Ishikawa (cell line): ENCODE measurements around the gene ZBTB40.
A peak's percentile ranks its signal among the peaks of the same experiment; 100 is the strongest.

ENCODE experiments used
- CEBPB ChIP-seq: IDR thresholded peaks from 2 replicates; pipeline ENCODE4 v1.6.1; 2012
- CREB1 ChIP-seq: IDR thresholded peaks from 2 replicates; pipeline ENCODE4 v1.6.1; 2012; ENCODE audit warnings: low read depth
- EP300 ChIP-seq: IDR thresholded peaks from 2 replicates; pipeline ENCODE4 v1.6.1; 2012; ENCODE audit warnings: borderline replicate concordance
- NFIC ChIP-seq: IDR thresholded peaks from 2 replicates; pipeline ENCODE4 v1.6.1; 2012
- RAD21 ChIP-seq: IDR thresholded peaks from 2 replicates; pipeline ENCODE4 v1.6.1; 2012; ENCODE audit warnings: low read depth
- TAF1 ChIP-seq: IDR thresholded peaks from 2 replicates; pipeline ENCODE4 v1.6.1; 2012; ENCODE audit warnings: low read depth, mild to moderate bottlenecking
- TF ChIP-seq, protein P1 (sequence below): IDR thresholded peaks from 2 replicates; pipeline ENCODE4 v1.6.1; 2012; ENCODE audit warnings: low read depth, mild to moderate bottlenecking

- TF ChIP-seq CREB1 (0 out of 2 replicates have a peak, but pooled peaks have one; percentile 46), NFIC (peak; percentile 62), CEBPB (no peak; the same call in 1 of the 2 replicates), EP300 (peak; percentile 47; the same call in 1 of the 2 replicates), TAF1 (peak; percentile 53), RAD21 (no peak)
- TF ChIP-seq, protein P1, sequence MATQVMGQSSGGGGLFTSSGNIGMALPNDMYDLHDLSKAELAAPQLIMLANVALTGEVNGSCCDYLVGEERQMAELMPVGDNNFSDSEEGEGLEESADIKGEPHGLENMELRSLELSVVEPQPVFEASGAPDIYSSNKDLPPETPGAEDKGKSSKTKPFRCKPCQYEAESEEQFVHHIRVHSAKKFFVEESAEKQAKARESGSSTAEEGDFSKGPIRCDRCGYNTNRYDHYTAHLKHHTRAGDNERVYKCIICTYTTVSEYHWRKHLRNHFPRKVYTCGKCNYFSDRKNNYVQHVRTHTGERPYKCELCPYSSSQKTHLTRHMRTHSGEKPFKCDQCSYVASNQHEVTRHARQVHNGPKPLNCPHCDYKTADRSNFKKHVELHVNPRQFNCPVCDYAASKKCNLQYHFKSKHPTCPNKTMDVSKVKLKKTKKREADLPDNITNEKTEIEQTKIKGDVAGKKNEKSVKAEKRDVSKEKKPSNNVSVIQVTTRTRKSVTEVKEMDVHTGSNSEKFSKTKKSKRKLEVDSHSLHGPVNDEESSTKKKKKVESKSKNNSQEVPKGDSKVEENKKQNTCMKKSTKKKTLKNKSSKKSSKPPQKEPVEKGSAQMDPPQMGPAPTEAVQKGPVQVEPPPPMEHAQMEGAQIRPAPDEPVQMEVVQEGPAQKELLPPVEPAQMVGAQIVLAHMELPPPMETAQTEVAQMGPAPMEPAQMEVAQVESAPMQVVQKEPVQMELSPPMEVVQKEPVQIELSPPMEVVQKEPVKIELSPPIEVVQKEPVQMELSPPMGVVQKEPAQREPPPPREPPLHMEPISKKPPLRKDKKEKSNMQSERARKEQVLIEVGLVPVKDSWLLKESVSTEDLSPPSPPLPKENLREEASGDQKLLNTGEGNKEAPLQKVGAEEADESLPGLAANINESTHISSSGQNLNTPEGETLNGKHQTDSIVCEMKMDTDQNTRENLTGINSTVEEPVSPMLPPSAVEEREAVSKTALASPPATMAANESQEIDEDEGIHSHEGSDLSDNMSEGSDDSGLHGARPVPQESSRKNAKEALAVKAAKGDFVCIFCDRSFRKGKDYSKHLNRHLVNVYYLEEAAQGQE, result no peak
These were observed at the start of gene ZBTB40 for GRCh38 chr1:22451702-22452480.
